ENCODE results near the gene FAM221B.

- TF ChIP-seq EZH2 (IDR thresholded peaks at IDR 0.05; ENCODE audit: borderline replicate concordance, low read depth, low read length, severe bottlenecking), result no peak
- TF ChIP-seq CTCF (IDR thresholded peaks at IDR 0.05; ENCODE audit: borderline replicate concordance, extremely low read depth, low read length, poor library complexity, severe bottlenecking), result no peak
Observed at GRCh38 chr9:35863583-35863982, 35.1 kb upstream of the FAM221B start.
